SJCRH30 (cell line): Measurements from ENCODE around the gene ANGPTL8. TPM values are rescaled to one million over a fixed set of nuclear protein-coding genes. Genes with fewer than 3 reads are reported as not detected.

Experiments used
- DNase-seq, 2 experiments: peaks; one replicate each; pipeline ENCODE4 v3.0.0-alpha.2; 2015 to 2020
- H3K27ac ChIP-seq: fragments of 250-450 bp; sonication (Bioruptor Pico); 2 replicates; pipeline ENCODE4 v1.5.1; 2020; ENCODE audit warnings: mild to moderate bottlenecking, moderate library complexity
- H3K27me3 ChIP-seq: fragments of 250-450 bp; sonication (Bioruptor Pico); 2 replicates; pipeline ENCODE4 v1.5.1; 2020; ENCODE audit warnings: mild to moderate bottlenecking, moderate library complexity
- H3K36me3 ChIP-seq: fragments of 250-450 bp; sonication (Bioruptor Pico); 2 replicates; pipeline ENCODE4 v1.5.1; 2020; ENCODE audit warnings: mild to moderate bottlenecking, moderate library complexity
- H3K4me1 ChIP-seq: fragments of 250-450 bp; sonication (Bioruptor Pico); 2 replicates; pipeline ENCODE4 v1.5.1; 2020; ENCODE audit warnings: mild to moderate bottlenecking, moderate library complexity
- H3K4me3 ChIP-seq: fragments of 250-450 bp; sonication (Bioruptor Pico); 2 replicates; pipeline ENCODE4 v1.5.1; 2020; ENCODE audit warnings: mild to moderate bottlenecking, moderate library complexity
- H3K9me3 ChIP-seq: fragments of 250-450 bp; sonication (Bioruptor Pico); replicated peaks from 2 replicates; pipeline ENCODE4 v1.5.1; 2020; ENCODE audit warnings: mild to moderate bottlenecking, moderate library complexity
- total RNA-seq: library from RNA; depleted of rRNA; stranded (reverse); fragments of >200 nt; shearing (Covaris generic); gene quantifications from 2 replicates; pipeline ENCODE4 v1.2.3, GENCODE V29; 2014; rRNA removed

Gene ANGPTL8
- total RNA-seq, 1 experiment from 2014 or later = not detected

DNA sequence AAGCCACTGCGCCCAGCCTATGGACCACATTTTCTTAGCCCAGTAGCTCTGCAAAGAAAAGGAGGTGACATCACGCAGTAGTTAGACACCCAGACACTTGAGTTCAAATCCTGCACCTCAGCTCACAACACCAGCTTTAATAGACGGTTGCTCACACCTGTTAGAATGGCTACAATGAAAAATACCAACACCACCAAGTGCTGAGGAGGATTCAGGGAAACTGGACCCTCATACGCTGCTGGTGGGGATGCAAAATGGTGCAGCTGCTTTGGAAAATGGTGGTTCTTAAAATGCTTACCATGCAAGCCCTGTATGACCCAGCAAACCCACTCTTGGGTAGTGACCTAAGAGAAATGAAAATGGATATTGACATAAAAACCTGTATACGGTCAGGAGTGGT is 34.6 kb downstream of the ANGPTL8 start:
- Histone ChIP-seq H3K27ac (no peak overlapping the region), H3K4me1 (0 out of 2 replicates have a peak, but pooled peaks cover 5% of the 10 kb centered on the region), H3K27me3 (no peaks in the 10 kb centered on the region), H3K36me3 (no peaks in the 10 kb centered on the region), H3K4me3 (no peak overlapping the region), H3K9me3 (no peaks in the 10 kb centered on the region)
- DNase-seq = no peak

DNA sequence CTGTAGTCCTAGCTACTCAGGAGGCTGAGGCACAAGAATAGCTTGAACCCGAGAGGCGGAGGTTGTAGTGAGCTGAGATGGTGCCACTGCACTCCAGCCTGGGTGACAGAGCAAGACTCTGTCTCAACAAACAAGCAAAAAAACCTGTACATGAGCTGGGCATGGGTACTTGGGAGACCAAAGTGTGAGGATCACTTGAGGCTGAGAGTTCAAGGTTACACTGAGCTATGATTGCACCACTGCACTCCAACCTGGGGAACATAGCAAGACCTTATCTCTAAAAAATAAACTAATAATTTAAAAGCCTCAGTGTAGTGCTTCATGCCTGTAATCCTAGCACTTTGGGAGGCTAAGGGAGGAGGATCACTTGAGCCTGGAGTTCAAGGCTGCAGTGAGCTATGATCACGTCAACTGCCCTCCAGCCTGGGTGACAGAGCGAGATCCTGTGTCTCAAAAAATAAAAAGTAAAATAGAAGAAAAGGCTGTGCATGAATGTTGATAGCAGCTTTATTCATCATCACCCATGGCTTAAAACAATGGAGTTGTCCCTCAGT is 35.2 kb downstream of the ANGPTL8 start:
- no peak overlapping the region for H3K27ac ChIP-seq

DNA sequence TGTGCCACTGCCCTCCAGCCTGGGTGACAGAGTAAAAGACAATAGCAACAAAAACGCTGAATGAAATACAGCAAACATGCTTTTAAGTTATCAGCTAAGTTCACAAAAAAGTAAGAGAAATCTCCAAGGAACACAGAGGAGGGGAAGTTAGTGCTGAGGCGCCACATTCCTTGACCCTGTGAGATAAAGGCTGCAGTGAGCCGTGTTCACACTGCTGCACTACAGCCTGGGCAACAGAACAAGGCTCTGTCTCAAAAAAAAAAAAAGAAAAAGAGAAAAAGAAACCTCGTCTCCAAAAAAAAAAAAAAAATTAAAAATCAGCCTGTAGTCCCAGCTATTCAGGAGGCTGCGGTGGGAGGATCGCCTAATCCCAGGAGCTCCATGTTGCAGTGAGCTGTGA is 39.3 kb downstream of the ANGPTL8 start:
- no peak for DNase-seq
- no peaks in the 10 kb centered on the region for H3K36me3 ChIP-seq
- H3K4me1 ChIP-seq = no peaks in the 10 kb centered on the region
- no peak overlapping the region for H3K27ac ChIP-seq
- no peaks in the 10 kb centered on the region for H3K27me3 ChIP-seq
- no peak overlapping the region for H3K4me3 ChIP-seq
- H3K9me3 ChIP-seq = no peaks in the 10 kb centered on the region

More for the DNA sequence above, 35.2 kb downstream of the ANGPTL8 start:
- H3K27me3 ChIP-seq = no peaks in the 10 kb centered on the region
- H3K4me3 ChIP-seq = no peak overlapping the region
- H3K9me3 ChIP-seq = no peaks in the 10 kb centered on the region
- H3K4me1 ChIP-seq = no peaks in the 10 kb centered on the region
- H3K36me3 ChIP-seq = no peaks in the 10 kb centered on the region
- DNase-seq = no peak

DNA sequence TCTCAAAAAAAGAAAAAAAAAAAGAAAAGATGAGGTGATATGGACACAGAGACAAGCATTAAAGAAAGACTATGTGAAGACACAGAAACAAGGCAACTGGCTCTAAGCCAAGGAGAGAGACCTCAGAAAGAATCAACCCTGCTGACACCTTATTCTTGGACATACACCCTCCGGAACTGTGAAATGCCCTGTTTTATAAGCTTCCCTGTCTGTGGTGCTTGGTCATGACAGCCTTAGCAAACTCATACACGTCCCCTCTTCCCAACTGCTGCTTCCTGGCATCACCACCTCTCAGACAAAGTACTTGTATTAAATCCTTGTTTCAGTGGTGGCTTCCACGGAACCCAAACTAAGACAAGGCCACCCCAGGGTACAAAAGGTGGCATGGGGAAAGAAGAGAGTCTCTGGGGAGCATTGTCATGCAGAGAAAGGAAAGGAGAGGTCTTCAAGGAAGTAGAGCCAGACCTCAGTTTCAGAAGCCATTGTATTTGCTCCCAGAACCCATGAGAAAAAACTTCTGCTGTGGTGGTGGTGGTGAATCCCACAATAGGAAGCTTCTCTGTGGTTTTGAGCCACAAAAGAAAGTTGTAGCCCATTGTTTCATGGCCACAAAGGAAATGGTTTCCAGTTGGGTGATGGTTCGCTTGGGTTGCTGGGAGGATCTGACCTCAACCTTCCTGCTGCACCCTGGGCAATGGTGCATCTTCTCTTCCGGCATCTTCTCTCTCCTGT is 40.3 kb downstream of the ANGPTL8 start:
- Histone ChIP-seq H3K9me3 (no peaks in the 10 kb centered on the region), H3K27ac (no peak overlapping the region), H3K4me3 (no peak overlapping the region), H3K27me3 (no peaks in the 10 kb centered on the region), H3K36me3 (no peaks in the 10 kb centered on the region), H3K4me1 (no peaks in the 10 kb centered on the region)
- no peak for DNase-seq

DNA sequence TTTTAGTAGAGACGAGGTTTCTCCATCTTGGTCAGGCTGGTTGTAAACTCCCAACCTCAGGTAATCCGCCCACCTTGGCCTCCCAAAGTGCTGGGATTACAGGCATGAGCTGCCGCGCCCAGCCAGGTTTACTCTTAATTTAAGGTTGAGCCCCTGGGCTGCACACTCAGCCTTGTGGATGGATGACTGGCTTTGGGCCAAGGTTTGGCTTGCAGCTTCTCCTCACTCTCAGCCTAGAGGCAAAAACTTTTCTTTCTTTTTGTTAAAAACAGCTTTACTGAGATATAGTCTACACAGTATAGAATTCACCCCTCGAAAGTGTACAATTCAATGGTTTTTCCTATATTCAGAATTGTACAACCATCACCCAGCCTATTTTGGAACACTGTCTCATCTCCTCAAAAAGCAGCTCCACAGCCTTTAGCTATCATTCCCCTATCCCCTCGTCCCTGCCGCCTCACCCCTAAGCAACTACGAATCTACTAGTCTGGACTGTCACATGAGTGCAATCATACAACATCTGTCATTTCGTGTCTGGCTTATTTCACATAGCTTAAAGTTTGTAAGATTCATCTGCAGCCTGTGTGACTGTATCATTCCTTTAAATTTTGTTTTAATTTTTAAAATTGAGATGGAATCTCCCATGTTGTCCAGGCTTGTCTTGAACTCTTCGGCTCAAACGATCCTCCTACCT is 42.1 kb downstream of the ANGPTL8 start:
- no peaks in the 10 kb centered on the region for H3K4me1 ChIP-seq
- no peak overlapping the region for H3K4me3 ChIP-seq
- no peaks in the 10 kb centered on the region for H3K9me3 ChIP-seq
- no peaks in the 10 kb centered on the region for H3K27me3 ChIP-seq
- DNase-seq = no peak
- no peaks in the 10 kb centered on the region for H3K36me3 ChIP-seq
- H3K27ac ChIP-seq = no peak overlapping the region

DNA sequence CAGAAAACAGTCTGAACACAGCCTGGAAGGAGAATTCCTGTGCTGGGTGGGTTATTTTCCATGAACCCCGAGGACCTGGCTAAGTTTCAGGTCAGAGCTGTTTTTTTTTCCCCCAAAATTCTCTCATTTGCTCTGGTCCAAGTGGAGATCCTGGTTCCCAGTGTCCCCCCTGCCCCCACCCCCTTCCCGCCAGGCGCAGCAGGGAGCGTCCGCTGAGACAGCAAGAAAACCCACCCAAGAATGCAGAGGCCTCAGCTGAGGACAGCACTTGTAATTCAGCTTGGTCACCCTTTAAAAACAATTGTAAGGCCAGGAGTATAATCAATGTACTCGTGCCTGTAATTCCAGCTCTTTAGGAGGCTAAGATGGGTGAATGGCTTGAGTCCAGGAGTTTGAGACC is 45.1 kb downstream of the ANGPTL8 start:
- Histone ChIP-seq H3K4me1 (no peaks in the 10 kb centered on the region), H3K27ac (no peak overlapping the region), H3K36me3 (no peaks in the 10 kb centered on the region), H3K9me3 (no peaks in the 10 kb centered on the region), H3K27me3 (no peaks in the 10 kb centered on the region), H3K4me3 (no peak overlapping the region)
- no peak for DNase-seq

DNA sequence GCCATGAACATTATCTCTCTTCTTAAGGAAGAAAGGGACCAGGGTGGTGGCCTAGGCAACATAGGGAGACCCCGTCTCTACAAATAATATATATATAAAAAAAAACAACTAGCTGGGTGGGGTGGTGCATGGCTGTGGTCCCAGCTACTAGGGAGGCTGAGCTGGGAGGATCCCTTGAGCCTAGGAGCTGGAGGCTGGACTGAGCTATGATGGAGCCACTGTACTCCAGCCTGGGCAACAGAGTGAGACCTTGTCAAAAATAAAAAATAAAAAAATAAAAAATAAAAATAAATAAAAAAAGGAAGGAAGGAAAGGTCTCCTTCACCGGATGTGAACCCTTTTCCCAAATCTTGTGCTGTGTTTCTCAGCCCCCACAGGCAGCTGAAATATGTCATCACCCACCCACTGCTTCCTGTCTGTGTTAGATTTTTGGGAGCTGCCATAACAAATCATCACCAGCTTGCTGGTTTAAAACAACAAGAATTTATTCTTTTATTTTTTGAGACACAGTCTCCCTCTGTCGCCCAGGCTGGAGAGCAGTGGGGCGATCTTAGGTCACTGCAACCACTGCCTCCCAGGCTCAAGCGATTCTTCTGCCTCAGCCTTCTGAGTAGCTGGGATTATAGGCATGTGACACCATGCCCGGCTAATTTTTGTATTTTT is 47.0 kb downstream of the ANGPTL8 start:
- H3K4me3 ChIP-seq = no peak overlapping the region
- DNase-seq = no peak
- H3K27me3 ChIP-seq = no peaks in the 10 kb centered on the region
- H3K4me1 ChIP-seq = peaks cover 3% of the 10 kb centered on the region; the same call in 1 of the 2 replicates
- H3K9me3 ChIP-seq = no peaks in the 10 kb centered on the region
- H3K36me3 ChIP-seq = no peaks in the 10 kb centered on the region
- H3K27ac ChIP-seq = no peak overlapping the region

DNA sequence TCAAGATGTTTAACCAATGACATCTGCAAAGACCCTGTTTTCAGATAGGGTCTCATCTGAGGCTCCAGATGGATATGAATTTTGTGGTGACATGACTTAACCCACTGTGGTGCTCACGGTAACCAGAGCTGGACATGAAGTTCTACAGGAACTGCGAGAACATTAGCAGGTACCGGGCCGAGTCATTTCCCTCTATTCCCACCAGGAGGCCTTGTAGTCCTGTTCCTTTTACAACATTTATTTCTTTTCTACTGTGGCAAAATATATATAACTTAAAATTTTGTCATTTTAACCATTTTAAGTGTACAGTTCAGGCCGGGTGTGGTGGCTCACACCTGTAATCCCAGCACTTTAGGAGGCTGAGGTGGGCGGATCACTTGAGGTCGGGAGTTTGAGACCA is 48.9 kb downstream of the ANGPTL8 start:
- Histone ChIP-seq H3K27me3 (no peaks in the 10 kb centered on the region), H3K4me1 (peaks cover 3% of the 10 kb centered on the region; the same call in 1 of the 2 replicates), H3K4me3 (no peak overlapping the region), H3K9me3 (no peaks in the 10 kb centered on the region), H3K36me3 (no peaks in the 10 kb centered on the region), H3K27ac (no peak overlapping the region)
- DNase-seq = no peak

DNA sequence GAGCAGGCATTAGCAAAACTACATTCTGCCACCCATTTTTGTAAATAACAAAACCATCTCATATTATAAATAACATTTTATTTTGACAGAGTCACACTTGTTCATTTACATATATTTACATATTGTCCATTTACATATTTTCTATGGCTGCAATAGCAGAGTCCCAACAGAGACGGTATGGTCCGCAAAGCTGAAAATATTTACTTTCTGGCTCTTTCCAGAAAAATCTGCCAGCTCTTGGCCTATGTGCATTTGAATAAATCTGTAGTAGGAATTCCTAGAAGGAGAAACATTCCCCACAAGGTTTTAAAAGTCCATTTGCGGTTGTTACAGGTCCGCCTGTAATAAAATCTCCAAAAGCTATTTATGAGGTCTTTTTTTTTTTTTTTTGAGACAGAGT is 50.8 kb downstream of the ANGPTL8 start:
- DNase-seq = no peak
- Histone ChIP-seq H3K9me3 (no peaks in the 10 kb centered on the region), H3K27me3 (no peaks in the 10 kb centered on the region; the same call in 1 of the 2 replicates), H3K27ac (no peak overlapping the region), H3K4me3 (no peak overlapping the region), H3K4me1 (peaks cover 3% of the 10 kb centered on the region; the same call in 1 of the 2 replicates), H3K36me3 (no peaks in the 10 kb centered on the region)

DNA sequence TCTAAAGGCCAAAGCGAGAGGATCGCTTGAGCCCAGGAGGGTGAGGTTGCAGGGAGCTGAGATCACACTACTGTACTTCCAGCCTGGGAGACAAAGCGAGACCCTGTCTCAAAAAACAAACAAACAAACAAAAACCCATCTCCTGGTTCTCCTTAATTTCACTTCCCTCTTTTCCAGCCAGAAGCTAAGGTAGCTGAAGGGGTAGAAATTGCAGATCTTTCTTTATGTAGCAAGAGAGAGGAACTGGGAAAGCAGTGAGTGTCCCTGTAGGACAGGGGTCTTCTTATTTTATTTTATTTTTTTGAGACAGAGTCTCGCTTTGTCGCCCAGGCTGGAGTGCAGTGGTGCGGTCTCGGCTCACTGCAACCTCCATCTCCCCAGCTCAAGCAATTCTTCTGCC is 52.0 kb downstream of the ANGPTL8 start:
- no peak for DNase-seq
- Histone ChIP-seq H3K36me3 (no peaks in the 10 kb centered on the region), H3K27ac (no peak overlapping the region), H3K27me3 (no peaks in the 10 kb centered on the region; the same call in 1 of the 2 replicates), H3K4me3 (no peak overlapping the region), H3K9me3 (no peaks in the 10 kb centered on the region), H3K4me1 (peaks cover 3% of the 10 kb centered on the region; the same call in 1 of the 2 replicates)

Other genes with a start within 250 kb of the ANGPTL8 start
- gene LDLR, start 150.2 kb upstream of the ANGPTL8 start, total RNA-seq = 51.6 and 57.0 TPM in 2 replicates
- 61.3 and 70.3 TPM in 2 replicates for gene SPC24, start 83.8 kb upstream of the ANGPTL8 start, total RNA-seq
- 86.1 and 98.4 TPM in 2 replicates for gene KANK2, start 42.1 kb upstream of the ANGPTL8 start, total RNA-seq
- gene DOCK6, start 22.9 kb downstream of the ANGPTL8 start, total RNA-seq = 15.2 and 18.3 TPM in 2 replicates
- not detected in 2 replicates for gene TSPAN16, start 56.5 kb downstream of the ANGPTL8 start, total RNA-seq
- gene RAB3D, start 100.0 kb downstream of the ANGPTL8 start, total RNA-seq = 0.58 and 0.83 TPM in 2 replicates
- gene TMEM205, start 106.6 kb downstream of the ANGPTL8 start, total RNA-seq = 38.8 and 39.5 TPM in 2 replicates
- not detected in 2 replicates for gene CCDC159, start 106.9 kb downstream of the ANGPTL8 start, total RNA-seq
- gene PLPPR2, start 115.8 kb downstream of the ANGPTL8 start, total RNA-seq = 0.10 and 0.59 TPM in 2 replicates
- gene SWSAP1, start 135.0 kb downstream of the ANGPTL8 start, total RNA-seq = 1.2 and 2.4 TPM in 2 replicates
- gene EPOR, start 144.7 kb downstream of the ANGPTL8 start, total RNA-seq = 8.4 and 9.9 TPM in 2 replicates
- gene RGL3, start 179.7 kb downstream of the ANGPTL8 start, total RNA-seq = not detected in 2 replicates
- 0.18 and 0.22 TPM in 2 replicates for gene ODAD3, start 195.5 kb downstream of the ANGPTL8 start, total RNA-seq
- gene PRKCSH, start 196.0 kb downstream of the ANGPTL8 start, total RNA-seq = 136 and 164 TPM in 2 replicates
- gene ELAVL3, start 241.4 kb downstream of the ANGPTL8 start, total RNA-seq = not detected in 2 replicates